HG02938 (cell line): Measurements from ENCODE around the gene SRRM2.

Experiments
- ATAC-seq: cut with Tn5 transposase; IDR thresholded peaks from one replicate; pipeline ENCODE4 v1.9.1; 2021; ENCODE audit warnings: mild to moderate bottlenecking, moderate library complexity; ENCODE audit not compliant: unreplicated experiment

SRRM2 gene

DNA sequence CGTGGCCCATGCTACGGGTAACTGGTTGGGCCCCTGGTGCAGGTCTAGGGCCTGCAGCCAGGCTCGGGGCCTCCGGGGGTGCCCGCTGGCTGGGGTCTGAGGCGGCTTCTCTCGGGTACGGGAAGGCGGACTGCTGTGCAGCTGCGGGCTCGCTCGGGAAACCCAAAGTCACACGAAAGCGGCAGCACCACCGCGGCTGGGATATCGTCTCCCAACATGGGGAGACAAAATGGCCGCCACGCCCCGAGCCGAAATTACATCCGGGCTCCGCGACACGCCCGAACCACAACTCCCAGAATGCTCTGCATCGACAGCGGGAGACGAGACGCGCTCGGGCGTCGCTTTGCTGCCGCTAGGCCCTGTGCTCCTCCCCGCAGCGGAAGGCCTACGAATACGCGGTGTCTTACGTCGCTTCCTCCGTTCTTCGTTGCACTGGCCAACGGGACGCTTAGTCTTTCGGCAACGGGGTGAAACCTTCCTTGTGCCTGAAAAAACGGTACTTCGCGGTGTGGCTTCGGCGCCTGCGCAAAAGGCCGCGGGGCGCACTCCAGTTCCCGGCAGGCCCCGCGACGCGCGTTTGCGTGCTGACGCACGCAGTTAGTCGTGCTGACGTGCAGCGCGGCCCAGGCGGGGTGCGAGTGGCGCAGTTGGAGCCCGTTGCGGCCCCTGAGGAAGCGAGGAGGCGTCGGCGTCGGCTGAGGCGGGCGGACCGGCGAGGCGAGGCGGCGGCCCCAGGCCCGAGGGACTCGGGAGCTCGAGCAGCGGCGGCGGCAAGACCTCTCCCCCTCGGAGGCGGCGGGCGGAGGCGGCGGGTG, at the start of gene SRRM2:
TSS of gene SRRM2 (plus strand) at position 604 of the 815 bp plus-strand sequence. CDS start 3,727 bp downstream, outside the sequence.
- ATAC-seq: peak; percentile 68

DNA sequence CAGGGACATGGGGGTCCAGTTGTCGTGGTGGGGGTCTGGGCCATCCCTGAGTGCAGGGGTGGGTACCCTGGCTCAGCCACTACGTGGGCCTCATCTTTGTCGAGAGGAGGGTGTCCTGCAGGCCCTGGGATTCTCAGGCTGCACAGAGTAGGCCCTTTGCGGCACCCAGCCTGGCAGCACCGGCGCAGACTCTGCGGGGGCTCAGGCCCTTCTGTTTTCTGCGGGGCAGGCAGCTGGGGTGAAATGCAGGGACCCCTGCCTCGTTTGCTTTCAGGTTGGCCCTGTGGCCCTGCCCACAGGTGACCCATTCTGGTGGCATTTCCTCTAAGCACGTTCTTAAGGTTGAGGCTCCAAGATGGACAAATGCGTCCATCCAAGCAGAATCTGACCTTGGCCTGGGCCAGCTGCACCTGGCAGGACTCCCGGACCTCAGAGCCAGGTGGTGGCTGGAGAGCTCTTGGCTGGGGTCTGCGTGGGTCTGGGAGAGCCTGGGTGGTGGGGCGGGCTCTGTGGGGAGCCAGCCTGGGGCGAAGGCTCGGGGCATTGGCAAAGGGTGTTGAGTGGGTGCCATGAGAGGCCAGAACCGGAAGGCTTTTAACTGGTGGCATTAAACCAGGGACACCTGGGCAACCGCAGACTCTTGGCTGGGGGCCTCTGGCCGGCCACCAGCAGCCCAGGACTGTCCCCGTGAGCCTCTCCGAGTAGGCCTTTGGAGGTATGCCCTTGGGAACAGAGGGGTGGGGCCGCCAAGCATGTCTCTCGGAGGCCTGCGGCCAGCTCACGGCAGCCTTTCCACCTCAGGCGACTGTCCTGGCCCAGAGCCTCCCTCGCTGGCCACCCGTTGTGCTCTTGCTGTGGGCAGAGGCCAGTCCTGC, 49.3 kb upstream of the SRRM2 start:
- ATAC-seq: no peak

DNA sequence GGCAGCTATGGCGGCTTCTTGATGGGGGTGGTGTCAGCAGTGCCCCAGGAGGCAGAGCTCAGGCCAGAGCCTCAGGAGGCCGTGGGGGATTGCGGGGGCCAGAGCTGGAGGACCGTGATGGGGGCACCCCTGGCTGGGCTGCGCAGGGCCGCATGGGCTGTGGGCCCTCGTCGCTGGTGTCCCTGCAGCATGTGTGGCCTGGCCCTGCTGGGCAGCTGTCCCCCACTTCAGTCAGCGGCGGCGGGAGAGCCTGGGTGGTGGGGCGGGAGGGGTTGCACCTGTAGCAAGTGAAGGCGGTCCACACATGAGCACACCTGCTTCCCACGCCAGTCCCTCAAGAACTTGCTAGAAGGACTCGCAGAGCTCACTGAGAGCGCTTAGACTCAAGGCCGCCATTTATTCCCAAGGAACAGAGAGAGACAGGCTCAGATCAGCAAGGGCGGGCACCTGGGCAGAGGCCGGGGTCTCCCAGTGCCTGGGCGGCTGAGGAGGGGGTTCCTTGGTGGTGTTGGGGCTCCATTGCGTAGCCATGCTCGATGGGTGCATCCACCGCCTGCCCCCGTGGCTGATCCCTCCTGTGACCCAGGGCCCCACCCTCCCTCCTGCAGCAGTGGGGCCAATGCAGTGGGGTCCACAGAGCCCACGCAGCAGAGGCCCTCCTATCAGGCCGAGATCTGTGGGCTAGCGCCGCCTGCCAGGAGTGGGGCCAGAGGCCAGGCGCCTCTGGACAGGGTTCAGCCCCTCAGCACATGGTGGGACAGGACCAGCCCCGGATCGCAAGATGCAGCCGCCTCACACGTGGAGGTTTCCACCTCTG, 48.1 kb upstream of the SRRM2 start:
- ATAC-seq: no peak

DNA sequence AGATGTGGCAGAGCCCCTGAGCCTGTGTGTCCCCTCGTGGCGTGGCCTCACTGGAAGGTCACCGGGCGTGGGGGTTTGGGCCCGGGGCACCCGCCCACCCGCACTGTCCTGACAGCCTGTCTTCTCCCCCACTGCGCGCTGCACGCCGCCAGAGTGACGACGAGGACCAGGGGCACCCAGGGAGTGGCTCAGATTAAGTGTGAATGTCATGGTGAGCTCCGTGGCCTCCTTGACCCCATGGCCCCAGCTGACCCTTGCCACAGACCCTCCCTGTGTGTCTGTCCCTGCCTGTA, 47.5 kb upstream of the SRRM2 start:
- ATAC-seq: no peak

DNA sequence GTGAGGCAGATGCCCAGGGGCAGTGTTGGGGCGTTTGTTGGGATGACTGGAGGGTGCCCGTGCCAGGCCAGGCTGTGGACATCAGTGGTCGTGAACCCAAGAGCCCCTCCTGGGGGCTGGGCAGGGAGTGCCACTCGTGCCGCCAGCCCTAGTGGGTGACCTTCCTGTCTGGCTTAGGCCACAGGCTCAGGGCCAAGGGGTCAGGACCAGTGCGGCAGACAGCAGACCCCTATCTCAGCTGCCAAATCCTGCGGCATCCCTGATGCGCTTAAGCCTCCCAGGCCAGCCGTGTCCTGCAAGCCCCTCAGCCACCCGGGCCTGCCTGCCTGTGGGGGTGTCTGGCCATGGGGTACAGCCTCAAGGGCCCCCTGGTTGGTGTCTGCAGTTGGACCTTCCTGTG, 47.1 kb upstream of the SRRM2 start:
- ATAC-seq: no peak

DNA sequence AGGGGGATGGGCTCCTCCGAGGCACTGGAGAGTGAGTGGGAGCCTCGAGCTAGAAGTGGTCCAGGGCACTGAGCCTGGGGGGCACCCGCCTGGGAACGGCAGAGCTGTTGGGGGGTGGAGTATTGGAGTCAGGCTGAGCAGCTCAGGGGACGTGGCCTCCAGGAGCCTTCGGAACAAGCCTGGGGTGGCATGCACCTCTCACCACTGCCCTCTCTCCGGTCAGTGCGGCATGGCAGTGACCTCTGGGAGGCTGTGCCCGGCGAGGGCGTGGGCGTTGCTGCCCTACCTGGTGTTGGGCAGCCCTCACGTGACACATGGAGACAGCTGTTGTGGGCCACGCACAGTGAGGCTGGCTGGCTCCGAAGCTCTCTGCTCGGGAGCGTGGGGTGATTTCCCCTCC, 46.4 kb upstream of the SRRM2 start:
- ATAC-seq: no peak

DNA sequence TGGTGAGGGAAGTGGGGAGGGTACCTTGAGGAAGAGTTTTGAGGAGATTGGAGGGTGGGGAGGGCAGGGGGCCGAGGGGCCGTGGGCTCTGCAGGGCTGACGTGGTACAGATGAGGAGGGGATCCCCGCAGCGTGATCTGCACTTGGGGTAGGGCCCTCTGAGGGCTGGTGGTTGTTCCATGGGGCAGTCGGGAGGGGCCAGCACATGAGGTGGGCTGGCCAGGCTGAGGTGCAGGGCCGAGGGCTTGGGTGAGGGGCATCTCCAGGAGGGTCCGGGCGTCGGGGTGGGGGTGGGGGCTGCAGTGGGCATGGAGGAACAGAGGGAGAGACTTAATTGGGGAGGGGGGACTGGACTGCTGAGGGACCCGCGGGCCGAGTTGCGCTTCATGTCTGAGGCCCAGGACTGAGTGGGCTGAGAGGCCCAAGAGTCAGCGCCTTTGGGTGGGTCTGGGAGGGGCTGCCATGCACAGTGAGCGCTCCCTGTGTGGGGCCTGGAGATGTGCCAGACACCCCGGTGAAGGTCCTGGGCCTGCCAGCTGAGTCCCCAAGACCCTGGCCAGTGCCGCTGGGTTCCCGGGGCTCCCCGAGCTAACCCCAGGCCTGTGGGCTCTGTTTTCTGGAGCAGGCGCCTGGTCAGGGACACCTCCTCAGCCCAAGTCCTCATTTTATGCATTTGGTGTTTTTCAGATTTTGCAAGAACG, 45.7 kb upstream of the SRRM2 start:
- no peak for ATAC-seq

DNA sequence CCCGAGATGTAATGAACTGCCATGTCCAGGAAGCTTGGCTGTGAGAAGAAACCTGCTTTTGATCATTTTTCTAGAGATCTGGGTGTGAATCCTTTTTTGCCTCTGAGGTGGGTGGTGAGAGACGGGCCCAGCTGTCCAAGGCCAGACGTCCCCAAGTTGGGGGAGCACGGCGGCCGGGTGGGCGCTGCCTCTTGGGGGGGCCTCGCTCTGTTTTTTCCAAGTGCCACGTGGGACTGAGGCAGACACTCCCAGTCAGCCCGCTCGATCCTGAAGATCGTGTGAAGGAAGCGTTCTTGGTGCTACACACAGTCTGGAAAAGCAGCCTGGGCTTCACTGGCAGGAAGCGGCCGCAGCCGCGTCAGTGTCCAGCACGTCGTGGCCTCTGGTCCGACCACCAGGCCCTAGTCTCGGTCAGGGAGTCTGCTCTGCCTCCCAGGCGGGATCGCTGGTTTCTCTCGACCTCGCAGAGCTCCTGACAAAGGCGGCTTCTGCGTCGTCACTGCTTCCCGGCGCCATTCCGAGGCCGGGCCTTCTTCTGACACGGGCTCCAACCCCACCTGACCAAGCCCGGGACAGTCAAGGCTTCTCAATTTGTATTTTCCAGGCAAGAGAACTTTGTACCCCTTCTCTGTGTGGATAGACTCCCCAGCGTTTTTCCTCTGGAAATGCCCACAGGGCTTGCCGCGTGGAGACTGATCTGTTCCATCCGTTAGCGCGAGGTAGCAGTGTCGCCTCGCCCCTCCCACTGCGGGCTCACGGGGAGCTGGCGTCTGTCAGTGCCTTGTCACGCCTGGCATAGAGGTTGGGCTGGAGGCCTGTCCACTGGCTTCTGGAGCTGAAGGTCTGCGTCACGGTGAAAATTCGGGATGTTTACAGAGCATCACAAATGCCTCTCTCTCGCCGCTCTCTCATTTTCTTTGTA, 44.8 kb upstream of the SRRM2 start:
- ATAC-seq: no peak

DNA sequence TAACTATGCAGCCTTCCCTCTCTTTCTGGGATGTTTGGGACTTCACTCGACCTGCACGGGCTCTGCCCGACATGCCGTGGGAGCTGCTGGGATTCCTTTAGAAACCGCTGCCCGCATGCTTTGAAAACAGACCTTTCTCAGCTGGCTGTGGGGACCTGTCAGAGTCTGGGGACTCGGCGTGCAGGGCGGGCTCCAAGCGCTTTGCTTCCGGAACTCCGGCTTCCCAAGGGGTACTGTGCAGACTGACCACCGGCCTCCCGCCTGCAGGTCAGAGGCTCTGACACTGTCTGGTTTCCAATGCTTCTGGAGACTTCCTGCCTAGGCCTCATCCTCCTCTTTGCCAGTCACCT, 44.2 kb upstream of the SRRM2 start:
- no peak for ATAC-seq

DNA sequence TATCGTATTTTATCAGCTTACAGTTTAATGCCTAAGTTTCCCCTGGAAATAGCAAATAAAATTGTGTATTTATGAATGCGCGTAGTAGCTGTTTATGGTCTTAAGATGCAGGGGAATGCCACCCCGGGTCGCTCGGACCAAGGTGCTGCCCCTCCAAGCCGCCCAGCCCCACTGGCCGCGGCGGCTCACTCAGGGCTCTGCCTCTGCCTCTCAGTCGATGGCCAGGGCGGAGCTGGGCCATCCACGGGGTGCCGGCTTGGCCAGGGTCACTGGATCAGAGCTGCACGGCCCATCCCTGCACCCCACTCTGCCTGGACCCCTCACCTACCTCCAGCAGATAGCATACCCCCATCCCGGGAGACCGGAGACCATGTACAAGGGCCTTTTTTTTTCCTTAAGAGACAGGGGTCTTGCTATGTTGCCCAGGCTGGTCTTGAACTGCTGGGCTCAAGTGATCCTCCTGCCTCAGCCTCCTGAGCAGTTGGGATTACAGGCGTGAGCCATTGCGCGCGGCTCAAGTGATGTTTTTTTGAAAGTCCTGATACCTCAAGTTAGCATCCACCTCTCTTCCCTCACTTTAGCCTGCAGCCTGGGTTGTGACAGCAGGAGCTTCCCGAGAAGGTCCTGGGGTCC, 43.4 kb upstream of the SRRM2 start:
- no peak for ATAC-seq

DNA sequence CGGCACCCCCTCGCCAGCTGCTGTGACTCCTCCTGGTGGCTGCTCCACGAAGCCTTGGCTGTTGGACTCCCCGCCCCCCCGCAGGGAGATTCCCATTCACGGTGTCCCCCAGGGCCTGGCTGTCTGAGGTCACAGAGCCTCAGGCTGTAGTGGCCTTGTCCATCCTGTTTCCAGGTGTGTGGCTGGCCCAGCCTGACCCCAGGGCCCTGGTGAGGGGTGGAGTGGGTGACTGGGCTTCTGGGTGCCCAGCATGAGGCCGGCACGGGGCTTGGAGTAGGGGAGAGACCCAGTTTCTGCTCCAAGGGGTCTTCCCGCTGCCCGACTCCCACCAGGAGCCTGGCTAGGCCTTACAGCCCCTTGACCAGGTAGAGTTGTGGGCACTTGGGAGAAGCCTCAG, 42.9 kb upstream of the SRRM2 start:
- ATAC-seq: no peak

DNA sequence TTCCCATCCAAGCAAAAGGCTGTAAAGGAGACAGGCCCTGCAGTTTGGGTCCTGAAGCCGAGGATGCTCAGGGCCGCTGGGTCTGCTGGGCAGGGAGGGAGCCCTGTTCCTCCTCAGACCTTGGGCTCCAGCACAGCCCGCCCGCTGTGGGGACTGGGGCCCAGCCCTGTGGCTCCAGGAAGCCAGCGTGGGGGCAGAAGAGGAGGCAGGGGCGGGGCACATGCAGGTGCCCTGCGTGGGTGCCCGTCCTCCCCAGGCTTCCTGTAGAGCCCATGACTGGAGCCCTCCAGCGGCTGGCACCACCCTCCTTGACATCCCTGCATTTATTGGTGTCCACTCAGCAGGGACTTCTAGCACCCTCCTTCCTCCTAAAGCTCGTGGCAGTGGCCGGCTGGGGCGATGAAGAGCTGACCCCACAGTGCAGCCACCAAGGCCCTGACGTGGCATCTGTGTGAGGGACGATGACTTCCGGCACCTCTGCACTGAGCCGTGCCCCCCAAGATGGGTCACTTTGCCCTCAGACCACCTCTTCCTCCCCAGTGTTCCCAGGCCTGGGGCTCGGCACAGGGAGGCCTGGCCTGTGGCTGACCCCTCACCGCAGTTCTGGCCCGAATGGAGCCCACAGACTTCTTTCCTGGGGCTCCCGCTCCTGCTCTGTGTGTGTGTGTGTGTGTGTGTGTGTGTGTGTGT, 42.3 kb upstream of the SRRM2 start:
- no peak for ATAC-seq

DNA sequence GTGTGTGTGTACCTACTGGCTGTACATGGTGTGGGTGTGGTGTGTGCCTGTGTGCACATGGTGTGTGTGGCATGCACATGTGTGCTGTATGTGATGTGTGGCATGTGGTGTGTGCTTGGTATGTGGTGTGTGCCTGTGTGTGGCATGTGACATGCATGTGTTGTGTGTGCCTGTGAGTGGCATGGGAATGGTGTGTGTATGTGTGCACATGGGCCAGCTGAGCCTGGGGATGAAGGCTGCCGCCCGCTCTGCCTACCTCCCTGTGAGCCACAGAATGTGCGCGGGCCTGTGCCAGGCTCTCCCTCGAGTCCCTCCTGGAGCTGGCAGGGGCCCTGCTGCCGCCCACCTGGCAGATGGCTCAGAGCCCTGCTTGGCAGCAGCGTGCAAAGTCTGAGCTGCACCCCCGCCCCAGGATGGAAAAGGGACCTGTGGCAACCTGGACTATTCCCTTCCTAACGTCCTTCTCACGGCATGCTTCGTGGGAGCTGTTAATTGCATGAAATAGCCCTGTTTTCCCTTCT, 41.7 kb upstream of the SRRM2 start:
- ATAC-seq: no peak

DNA sequence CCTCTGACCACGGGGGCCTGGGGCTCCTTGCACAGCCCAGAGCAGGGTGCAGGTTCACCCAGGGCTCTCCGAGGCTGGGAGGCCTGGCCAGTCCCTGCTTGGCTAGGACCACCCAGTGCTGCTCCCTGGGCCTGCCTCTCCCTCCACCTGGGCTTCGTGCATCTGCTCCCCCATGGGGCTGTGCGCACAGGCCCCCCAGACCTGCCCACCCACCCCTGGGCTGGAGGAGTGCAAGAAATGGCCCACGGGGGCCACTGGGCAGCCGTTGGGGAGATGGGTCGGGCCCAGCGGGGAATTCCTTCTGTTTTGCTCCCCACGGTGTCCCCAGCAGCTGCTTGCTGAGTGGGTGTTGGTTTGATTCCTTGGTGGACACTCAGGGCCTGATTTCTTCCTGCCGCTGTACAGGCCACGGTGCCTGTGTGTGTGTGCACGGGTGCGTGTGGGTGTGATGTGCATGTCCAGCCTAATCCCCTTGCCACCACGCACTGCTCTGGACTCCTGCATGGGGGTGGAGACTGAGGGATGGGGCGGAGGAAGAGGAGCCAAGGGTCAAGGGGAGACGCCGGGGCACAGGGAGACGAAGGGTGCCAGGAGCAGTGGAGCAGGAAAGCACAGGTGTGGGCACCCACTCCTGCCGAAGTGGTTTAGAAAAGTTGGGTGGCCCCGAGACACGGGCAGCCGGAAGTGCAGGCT, 40.9 kb upstream of the SRRM2 start:
- ATAC-seq: no peak

DNA sequence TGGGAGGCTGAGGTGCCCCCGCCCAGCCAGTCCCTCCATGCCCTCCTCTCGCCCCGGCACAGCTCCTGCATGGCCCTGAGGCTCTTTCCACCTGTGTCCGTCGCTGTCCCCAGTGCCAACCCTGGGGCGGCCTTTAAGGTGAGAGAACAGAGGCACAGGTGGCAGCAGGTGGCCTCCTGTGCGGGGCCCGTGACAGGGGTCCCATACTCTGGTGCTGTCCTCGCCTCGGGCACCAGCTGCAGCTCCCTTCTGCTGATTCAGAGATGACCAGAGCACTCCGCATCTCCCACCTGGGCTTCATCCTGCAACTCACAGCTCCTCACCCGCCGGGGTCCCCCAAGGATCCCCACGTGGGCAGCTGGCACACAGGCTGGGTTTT, 40.4 kb upstream of the SRRM2 start:
- ATAC-seq: no peak

DNA sequence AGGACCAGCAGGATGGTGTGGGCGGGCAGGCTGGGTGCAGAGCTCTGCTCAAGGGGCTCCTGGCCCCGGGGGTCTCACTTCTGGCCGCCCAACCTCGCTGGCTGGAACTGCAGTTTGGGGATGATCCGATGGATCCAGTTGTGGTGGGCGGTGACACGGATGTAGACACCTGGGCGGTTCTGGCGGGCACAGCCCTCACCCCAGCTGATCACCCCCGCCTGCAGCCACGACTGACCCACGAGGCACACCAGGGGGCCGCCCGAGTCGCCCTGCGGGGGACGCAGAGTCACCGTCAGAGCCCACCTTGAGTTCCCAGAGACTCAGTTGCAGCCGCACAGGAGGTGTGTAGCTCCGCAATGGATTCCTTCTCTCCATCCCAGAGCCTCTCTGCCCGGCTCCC, 39.9 kb upstream of the SRRM2 start:
- no peak for ATAC-seq

DNA sequence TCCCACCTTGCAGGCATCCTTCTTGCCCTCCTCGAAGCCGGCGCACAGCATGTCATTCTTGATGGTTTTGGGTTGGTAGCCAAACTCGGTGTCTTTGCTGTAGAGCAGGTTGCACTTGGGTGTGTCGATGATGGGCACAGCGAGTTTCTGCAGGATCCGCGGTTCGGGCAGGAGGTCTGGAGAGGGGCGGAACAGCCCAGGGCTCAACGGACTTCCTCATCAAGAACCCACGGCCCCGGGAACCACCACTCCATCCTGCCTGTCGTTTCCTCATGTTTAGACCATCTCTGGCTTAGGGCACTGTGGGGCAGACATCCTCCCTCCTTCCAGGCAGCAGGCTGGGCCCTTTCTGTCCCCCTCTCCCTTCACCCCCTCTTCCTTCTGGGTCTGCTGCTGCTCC, 38.9 kb upstream of the SRRM2 start:
- no peak for ATAC-seq
